ENCODE data around the gene OPN4.

OPN4 gene

DNA sequence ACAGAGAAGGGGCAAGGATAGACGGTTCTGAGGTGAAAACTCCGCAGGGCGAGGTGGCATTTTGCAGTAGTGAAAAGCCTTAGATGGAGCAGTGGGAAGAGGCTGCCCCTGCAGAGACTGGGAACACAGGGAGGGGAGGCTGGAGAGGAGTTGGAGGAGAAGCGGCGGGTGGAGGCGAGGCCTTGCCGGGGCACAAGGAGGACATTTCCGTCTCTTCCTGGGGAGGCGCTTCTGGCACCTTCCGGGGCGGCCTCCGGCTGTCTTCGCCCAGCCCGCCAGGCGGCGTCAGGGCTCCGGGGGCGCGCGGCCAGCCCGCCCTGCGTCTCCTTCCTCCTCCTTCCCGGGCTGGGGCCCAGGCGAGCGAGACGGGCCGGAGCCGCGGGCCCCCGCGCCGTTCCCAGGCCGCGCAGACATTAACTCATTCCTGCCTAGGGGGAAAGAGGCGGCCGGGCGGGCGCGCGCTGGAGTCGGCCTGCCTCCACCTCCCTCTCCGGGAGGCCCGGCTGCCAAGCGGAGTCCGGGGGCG, 56.7 kb downstream of the OPN4 start:
- TF ChIP-seq ZBTB7A (IDR thresholded peaks at IDR 0.05; ENCODE audit: low read depth) (peak; percentile 82; the same call in 1 of the 2 replicates), CEBPB (IDR thresholded peaks at IDR 0.05) (peak; percentile 1; the same call in 1 of the 2 replicates), TAF1 (IDR thresholded peaks at IDR 0.05; ENCODE audit: low read depth) (peak; percentile 70), CREB1 (IDR thresholded peaks at IDR 0.05; ENCODE audit: low read depth) (no peak), EGR1 (IDR thresholded peaks at IDR 0.05) (peak; percentile 62; the same call in 1 of the 2 replicates), RAD21 (IDR thresholded peaks at IDR 0.05; ENCODE audit: low read depth) (peak; percentile 73), EP300 (IDR thresholded peaks at IDR 0.05; ENCODE audit: borderline replicate concordance) (peak; percentile 50; the same call in 1 of the 2 replicates), TEAD4 (IDR thresholded peaks at IDR 0.05) (no peak), TCF12 (IDR thresholded peaks at IDR 0.05; ENCODE audit: low read depth) (peak; percentile 71; the same call in 1 of the 2 replicates), YY1 (IDR thresholded peaks at IDR 0.05; ENCODE audit: low read depth) (no peak), FOXM1 (IDR thresholded peaks at IDR 0.05; ENCODE audit: borderline replicate concordance, low read depth) (no peak; the same call in 1 of the 2 replicates), NFIC (IDR thresholded peaks at IDR 0.05) (peak; percentile 67; the same call in 1 of the 2 replicates)
- TF ChIP-seq, protein P1, sequence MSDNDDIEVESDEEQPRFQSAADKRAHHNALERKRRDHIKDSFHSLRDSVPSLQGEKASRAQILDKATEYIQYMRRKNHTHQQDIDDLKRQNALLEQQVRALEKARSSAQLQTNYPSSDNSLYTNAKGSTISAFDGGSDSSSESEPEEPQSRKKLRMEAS (IDR thresholded peaks at IDR 0.05): peak; percentile 82
- TF ChIP-seq, protein P2, sequence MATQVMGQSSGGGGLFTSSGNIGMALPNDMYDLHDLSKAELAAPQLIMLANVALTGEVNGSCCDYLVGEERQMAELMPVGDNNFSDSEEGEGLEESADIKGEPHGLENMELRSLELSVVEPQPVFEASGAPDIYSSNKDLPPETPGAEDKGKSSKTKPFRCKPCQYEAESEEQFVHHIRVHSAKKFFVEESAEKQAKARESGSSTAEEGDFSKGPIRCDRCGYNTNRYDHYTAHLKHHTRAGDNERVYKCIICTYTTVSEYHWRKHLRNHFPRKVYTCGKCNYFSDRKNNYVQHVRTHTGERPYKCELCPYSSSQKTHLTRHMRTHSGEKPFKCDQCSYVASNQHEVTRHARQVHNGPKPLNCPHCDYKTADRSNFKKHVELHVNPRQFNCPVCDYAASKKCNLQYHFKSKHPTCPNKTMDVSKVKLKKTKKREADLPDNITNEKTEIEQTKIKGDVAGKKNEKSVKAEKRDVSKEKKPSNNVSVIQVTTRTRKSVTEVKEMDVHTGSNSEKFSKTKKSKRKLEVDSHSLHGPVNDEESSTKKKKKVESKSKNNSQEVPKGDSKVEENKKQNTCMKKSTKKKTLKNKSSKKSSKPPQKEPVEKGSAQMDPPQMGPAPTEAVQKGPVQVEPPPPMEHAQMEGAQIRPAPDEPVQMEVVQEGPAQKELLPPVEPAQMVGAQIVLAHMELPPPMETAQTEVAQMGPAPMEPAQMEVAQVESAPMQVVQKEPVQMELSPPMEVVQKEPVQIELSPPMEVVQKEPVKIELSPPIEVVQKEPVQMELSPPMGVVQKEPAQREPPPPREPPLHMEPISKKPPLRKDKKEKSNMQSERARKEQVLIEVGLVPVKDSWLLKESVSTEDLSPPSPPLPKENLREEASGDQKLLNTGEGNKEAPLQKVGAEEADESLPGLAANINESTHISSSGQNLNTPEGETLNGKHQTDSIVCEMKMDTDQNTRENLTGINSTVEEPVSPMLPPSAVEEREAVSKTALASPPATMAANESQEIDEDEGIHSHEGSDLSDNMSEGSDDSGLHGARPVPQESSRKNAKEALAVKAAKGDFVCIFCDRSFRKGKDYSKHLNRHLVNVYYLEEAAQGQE (IDR thresholded peaks at IDR 0.05; ENCODE audit: low read depth): no peak
- TF ChIP-seq, protein P3, sequence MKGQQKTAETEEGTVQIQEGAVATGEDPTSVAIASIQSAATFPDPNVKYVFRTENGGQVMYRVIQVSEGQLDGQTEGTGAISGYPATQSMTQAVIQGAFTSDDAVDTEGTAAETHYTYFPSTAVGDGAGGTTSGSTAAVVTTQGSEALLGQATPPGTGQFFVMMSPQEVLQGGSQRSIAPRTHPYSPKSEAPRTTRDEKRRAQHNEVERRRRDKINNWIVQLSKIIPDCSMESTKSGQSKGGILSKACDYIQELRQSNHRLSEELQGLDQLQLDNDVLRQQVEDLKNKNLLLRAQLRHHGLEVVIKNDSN (IDR thresholded peaks at IDR 0.05): 0 out of 2 replicates have a peak, but pooled peaks have one; percentile 27

DNA sequence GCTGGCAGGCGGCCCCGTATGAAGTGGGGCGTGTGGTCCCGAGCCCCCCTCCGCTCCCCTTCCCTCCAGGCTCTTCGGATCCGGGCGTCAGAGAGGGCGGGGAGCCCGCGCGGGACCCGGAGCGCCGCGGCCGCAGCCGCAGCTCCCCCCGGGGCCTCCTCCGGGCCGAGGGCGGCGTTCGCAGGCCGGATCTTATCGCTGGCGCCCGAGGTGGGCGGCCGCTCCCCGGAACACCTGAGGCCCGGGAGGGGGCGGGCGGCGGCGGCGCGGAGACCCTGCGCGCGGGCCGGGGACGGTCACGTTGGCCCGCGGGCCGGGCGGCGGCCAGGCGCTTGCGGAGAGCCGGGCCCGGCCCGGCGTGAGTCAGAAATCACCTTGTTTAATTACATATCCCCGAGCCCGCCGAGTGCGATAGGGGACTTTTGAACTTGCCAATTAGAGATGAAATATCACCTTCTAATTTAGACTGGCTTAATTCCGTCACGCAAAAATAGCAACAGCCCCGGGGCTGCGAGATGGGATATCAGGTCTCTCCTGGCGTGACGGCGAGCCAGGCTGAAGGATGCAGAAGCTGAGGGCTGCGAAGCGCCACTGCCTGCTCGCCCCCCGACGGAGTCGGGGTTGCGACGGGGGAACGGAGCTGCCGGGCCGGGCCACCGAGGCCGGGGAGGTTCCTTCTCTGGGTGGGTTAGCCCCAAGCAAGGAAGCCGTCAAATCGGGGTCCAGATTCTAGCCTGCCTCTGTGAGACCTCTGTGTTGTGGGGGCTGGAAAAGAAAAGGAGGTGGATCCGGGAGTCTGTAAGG, 57.4 kb downstream of the OPN4 start:
- TF ChIP-seq, protein P1 (IDR thresholded peaks at IDR 0.05): 0 out of 2 replicates have a peak, but pooled peaks have one; percentile 1
- TF ChIP-seq ZBTB7A (IDR thresholded peaks at IDR 0.05; ENCODE audit: low read depth) (no peak; the same call in 1 of the 2 replicates), TAF1 (IDR thresholded peaks at IDR 0.05; ENCODE audit: low read depth) (peak; percentile 50; the same call in 1 of the 2 replicates), CREB1 (IDR thresholded peaks at IDR 0.05; ENCODE audit: low read depth) (no peak)

DNA sequence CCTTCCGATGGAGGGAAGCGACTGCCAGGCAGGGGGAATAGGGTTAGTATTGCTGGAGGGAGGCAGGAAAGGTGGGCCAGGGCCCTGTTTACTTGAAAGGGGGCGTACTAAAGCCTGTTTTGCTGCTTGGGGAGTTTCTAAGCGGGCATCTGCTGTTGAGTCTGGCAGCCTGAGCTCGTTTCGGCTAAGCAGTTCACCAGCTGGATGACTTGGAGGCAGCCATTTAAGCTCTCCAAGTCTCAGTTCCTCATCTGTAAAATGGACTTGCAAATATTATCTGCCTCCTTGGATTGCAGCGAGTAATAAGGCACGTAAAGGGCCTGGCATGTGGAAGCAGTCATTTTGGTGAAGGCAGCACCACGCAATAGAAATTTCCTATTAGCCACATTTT, 58.0 kb downstream of the OPN4 start:
- TF ChIP-seq TAF1 (IDR thresholded peaks at IDR 0.05; ENCODE audit: low read depth) (no peak; the same call in 1 of the 2 replicates), TEAD4 (IDR thresholded peaks at IDR 0.05) (no peak), ZBTB7A (IDR thresholded peaks at IDR 0.05; ENCODE audit: low read depth) (no peak), RAD21 (IDR thresholded peaks at IDR 0.05; ENCODE audit: low read depth) (no peak), EGR1 (IDR thresholded peaks at IDR 0.05) (no peak), FOXM1 (IDR thresholded peaks at IDR 0.05; ENCODE audit: borderline replicate concordance, low read depth) (no peak), EP300 (IDR thresholded peaks at IDR 0.05; ENCODE audit: borderline replicate concordance) (no peak), CEBPB (IDR thresholded peaks at IDR 0.05) (no peak), CREB1 (IDR thresholded peaks at IDR 0.05; ENCODE audit: low read depth) (no peak), YY1 (IDR thresholded peaks at IDR 0.05; ENCODE audit: low read depth) (no peak), TCF12 (IDR thresholded peaks at IDR 0.05; ENCODE audit: low read depth) (no peak), NFIC (IDR thresholded peaks at IDR 0.05) (no peak)
- TF ChIP-seq, protein P1 (IDR thresholded peaks at IDR 0.05): no peak
- TF ChIP-seq, protein P2 (IDR thresholded peaks at IDR 0.05; ENCODE audit: low read depth): no peak
- TF ChIP-seq, protein P3 (IDR thresholded peaks at IDR 0.05): no peak

DNA sequence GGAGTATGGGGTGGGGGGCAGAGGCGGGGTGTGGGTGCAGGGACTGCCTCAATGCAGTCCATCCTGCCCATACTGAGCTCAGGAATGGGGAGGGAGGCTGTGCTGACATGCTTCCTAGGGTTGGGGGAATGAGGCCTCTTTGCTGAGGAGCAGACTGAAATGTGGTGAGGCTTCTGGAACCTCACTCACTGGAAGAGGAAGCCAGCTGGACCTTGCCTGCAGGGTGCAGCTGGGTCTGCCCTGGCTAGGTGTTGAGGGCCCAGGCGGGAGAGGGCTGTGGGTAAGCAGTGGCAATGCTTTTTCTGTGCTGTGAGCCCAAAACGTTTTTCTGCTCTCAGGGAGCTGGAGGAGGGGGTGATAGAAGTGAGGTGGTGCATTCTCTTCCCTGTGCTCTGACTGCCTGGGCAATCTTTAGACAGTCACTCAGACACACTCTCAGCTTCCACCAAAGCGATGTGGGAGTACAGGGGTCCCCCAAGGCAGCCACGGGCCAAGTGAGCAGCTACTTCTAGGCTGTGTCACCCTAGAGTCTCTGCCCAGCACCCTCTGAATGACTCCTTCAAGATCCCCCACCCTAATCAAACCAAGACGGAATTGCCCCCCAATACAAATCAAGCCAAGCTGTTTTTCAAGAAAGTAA, 60.9 kb downstream of the OPN4 start:
- TF ChIP-seq FOXM1 (IDR thresholded peaks at IDR 0.05; ENCODE audit: borderline replicate concordance, low read depth): no peak
- no peak for TF ChIP-seq ZBTB7A (IDR thresholded peaks at IDR 0.05; ENCODE audit: low read depth)
- TF ChIP-seq, protein P1 (IDR thresholded peaks at IDR 0.05): no peak
- TF ChIP-seq TCF12 (IDR thresholded peaks at IDR 0.05; ENCODE audit: low read depth): no peak
- TF ChIP-seq, protein P2 (IDR thresholded peaks at IDR 0.05; ENCODE audit: low read depth): no peak
- TF ChIP-seq TEAD4 (IDR thresholded peaks at IDR 0.05): no peak
- TF ChIP-seq CREB1 (IDR thresholded peaks at IDR 0.05; ENCODE audit: low read depth): no peak
- no peak for TF ChIP-seq RAD21 (IDR thresholded peaks at IDR 0.05; ENCODE audit: low read depth)
- no peak for TF ChIP-seq NFIC (IDR thresholded peaks at IDR 0.05)
- TF ChIP-seq EP300 (IDR thresholded peaks at IDR 0.05; ENCODE audit: borderline replicate concordance): no peak
- TF ChIP-seq EGR1 (IDR thresholded peaks at IDR 0.05): no peak
- TF ChIP-seq TAF1 (IDR thresholded peaks at IDR 0.05; ENCODE audit: low read depth): no peak
- no peak for TF ChIP-seq CEBPB (IDR thresholded peaks at IDR 0.05)
